HG03103 (cell line): ENCODE results near the gene DAB1.

ENCODE experiments used
- ATAC-seq: cut with Tn5 transposase; IDR thresholded peaks from one replicate; pipeline ENCODE4 v1.9.1; 2021; ENCODE audit warnings: low read depth; ENCODE audit not compliant: unreplicated experiment

DAB1 gene

DNA sequence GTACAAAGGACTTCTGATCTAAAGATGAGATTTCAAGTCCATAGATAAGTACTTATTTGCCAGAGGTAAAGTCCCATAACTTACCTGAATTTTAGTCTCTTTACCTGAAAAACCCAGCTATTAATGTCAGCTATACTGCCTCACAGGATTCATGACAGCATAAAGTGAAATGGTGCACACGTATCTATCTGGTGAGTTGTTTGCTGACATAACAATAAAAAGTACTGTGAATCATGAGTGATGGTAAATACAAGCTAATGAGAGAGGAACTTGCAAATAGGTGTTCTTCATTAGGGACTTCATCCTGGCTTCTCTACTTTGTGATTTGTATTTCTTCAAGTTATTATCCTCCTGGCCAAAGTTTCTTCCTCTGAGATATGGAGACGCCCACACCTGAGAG lies 233.0 kb downstream of the DAB1 start:
- no peak for ATAC-seq

DNA sequence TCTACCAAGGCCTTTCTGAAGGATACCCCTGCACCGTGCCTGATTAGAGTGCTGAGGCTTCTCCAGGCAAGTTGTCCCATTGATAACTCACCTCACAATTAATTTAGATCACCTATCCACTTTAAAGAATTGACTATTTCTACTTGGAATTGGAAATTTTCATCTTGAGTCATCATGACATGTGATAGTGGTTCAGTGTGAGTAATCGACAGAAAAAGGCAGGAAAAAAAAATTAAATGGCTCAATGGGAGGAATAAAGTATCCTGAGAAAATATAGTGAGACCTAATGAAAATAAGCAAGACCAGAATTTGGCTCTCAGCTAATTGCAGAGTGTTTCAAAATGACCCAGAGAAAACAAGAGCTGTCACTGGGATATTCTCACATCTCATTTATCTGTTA lies 235.7 kb downstream of the DAB1 start:
- ATAC-seq: no peak

DNA sequence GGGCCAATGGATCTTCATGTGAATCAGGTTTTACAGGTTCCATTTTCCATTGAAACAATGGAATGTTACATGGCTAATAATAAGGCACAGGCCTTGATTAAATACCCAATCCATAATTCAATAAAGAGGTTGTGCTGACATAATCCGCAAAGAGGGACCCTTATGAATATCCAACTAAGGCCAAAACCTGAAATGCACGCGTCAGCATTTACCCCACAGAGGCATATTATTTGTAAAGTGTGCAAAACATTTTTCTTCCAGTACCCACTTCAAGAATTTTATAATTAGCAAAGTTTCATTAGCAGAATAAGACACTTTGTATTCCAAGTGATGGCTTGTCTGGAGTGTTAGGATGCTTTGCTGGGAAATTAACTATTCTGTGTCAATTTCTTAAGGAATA lies 237.4 kb downstream of the DAB1 start:
- no peak for ATAC-seq

DNA sequence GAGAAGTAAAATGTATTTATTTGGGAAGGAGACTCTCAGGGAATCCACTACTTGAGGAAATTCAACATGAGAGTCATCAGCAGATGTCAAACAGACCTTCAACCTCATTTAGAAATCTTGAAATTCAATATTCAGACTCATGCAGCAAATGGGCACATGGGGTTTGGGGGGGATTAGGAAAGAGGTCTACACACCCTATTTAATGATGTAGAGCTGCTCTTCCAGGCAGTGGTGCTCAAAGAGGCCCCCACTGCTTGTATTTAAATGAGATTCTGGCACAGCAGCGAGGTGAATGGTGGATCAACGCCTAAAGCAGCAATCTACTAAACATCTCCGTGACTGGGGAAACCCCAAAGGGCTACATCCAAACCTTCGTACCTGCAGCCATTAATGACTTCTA lies 244.9 kb downstream of the DAB1 start:
- ATAC-seq: no peak

DNA sequence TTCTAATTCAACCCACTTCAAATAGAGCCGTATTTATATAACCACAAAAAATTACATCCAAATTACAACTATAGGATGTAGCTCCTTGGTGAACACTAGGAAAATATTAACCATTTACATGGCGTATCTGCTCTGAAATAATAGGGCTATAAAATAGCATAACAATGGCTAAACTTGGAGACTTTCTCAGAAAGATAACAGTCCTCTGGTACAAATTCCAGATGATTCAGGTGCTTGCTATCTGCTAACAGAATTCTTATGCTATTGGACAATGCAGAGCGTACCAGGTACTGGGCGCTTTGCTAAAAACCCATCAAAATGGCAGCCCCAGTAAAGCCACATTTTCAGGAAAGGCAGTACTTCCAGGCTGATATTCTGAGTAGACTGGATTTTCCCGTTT lies 248.4 kb downstream of the DAB1 start:
- ATAC-seq: no peak

DNA sequence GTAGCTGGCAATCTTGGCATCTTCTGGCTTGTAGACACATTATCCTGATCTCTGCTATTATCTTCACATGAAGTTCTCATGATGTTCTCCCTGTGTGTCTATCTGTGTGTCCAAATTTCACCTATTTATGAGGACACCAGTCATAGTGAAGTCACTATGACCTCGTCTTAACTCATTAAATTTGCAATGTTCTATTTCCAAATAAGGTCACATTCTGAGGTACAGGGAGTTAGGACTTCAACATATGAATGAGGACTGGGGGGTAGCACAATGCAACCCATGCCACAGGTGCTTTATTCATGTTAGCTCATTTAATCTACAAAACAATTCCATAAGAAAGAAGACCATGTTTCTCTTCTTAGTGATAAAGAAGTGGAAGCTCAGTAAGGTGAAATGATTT lies 251.8 kb downstream of the DAB1 start:
- ATAC-seq: no peak

DNA sequence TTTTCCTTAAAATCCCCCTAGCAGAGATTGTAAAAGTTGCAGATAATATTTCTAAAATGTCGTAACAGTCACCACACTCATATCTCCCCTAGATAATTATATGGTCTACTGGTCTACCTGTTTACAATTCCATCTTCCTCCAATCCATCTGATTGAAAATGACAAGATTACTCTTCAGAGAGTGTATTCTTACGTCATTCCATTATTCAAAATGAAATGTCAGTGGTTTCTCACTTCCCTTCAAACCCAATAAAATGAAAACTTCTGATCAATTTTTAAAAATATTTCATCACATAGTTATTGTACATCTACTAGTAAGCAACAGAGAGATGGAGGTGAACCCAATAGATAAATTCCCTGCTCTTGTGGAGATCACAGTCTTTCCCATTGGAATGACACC lies 255.9 kb downstream of the DAB1 start:
- peak; percentile 45 for ATAC-seq

DNA sequence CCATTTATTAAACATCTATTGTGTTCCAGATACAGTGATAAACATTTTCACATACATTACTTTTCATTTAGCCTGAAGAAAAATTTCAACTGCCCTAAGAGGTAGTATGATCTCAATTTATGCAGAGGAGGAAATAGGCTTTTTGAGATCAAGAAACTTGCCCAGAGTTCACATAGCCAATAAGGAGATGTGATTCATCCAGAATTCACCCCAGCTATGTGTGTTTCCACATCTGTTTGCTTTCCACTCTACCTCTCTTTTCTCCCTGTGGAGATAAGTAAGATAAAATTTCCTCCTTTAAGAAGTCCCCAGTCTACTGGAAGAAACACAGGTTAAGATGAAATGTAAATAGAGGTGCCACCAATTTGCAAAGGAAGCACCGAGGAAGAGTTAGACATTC lies 258.3 kb downstream of the DAB1 start:
- ATAC-seq: no peak

DNA sequence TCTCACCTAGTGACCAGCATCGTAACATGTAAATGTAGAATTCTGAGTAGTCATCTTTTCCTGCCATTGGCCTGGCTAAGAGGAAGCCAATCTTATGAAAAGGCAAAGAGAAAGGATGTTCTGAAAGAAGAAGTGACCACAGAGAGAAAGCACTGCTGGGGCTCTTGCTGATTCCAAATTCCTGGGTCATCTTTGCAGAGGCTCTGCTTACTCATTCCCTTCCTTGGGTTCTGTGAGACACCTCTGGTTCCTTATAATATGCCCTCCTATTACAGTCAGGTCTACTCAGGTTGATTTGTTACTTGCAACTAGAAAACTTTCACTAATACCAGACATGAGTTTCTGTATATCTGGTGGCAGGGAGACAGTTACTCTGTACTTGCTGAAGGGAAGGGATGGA lies 259.3 kb downstream of the DAB1 start:
- no peak for ATAC-seq

DNA sequence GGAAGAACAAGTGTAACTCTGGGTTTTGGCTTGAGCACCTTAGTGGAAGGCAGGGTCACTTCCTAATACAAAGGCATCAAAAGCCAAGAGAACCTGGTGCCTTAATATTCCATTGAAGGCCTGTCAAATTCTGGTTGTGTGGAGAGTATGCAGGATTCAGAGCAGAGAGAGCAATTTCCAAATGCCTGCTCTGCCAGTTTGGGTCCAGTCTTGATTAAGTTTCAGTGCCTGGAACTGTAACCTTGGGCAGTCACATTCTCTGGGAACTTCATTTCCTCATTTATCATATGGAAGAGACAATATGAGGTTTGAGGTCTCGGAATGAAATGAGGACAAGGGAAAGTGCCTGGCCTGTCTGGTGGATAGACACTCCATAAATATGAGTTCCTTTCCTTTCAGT lies 260.1 kb downstream of the DAB1 start:
- ATAC-seq: no peak

DNA sequence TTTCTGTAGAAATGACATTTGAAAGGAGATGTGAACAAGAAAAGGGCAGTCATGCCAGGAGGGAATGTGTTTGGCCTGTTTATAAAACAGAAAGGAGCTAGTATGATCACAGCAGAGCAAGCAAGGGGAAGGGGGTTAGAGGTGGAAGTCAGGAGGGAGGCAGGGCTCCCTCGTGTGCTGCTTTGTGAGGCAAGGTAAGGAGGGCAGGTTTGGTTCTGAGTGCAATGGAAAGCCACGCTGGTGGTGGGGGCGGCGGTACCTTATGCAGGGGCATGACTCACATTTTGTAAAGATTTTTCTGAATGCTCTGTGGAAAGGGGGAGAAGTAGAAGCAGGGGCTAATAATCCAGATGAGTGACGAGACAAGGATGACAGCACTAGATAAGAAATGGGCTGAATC lies 260.5 kb downstream of the DAB1 start:
- ATAC-seq: no peak

DNA sequence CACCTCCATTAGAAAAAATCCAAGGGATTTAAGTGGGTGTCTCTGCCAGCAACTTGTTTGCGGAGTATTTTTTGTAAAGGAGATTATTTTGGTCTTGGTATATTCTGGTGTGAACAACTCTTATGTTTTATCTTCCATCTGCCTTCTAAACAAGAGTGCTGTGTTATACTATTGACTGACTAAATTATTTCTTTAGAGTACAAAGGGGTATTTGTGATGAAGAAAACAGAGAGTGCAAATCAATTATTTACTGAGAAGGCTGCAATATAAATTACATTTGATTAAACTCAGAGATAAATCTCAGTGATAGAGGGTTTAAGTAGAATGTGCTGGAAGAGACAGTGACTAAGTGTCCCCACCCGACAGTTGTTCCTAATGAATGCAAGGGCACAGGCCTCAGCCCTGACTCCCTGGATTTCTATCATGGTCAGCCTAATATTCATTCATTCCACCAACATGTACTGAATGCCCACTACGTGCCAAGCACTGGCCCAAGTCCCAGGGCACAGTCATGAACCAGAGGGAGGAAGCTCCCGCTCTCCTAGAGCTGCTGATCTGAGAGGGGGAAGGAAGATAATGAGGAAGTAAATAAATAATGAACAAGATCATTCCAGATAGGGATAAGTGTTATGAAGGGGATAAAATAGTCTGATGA lies 261.1 kb downstream of the DAB1 start:
- no peak for ATAC-seq

DNA sequence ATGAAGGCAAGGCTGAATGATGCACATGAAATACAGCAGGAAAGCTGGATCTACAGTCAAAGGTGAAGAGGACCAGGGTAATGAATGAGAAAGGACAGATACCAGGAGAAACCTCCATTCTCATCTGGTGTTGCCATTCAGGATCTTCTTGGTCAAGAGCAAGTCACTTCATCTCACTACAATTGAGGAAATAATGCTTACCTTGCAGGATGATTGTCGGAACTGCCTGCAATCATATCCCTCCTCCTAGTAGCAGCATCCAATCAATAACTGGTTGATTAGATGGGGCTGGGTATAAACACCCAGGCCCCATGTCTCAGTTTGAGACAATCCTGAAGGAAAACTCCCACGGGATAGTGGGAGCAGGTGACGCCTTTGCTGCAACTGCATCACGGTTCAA lies 263.3 kb downstream of the DAB1 start:
- no peak for ATAC-seq

DNA sequence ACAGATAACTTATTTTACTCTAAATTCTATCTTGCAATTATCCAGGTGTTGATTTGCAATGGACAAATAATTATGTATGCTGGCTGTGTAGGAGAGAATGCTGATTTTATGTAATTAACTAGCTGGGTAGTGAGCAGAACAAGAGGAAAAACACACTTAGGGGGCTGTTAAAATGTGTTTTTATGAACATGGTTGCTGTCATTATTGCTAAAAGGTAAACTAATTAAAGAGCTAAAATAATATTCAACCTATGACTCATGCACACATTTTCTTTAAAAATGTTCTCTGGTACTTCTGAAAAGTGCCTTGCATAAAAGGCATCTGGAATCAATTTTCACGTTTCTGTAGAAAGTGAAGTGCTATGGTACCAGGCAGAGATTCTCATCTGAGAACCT lies 265.3 kb downstream of the DAB1 start:
- no peak for ATAC-seq

DNA sequence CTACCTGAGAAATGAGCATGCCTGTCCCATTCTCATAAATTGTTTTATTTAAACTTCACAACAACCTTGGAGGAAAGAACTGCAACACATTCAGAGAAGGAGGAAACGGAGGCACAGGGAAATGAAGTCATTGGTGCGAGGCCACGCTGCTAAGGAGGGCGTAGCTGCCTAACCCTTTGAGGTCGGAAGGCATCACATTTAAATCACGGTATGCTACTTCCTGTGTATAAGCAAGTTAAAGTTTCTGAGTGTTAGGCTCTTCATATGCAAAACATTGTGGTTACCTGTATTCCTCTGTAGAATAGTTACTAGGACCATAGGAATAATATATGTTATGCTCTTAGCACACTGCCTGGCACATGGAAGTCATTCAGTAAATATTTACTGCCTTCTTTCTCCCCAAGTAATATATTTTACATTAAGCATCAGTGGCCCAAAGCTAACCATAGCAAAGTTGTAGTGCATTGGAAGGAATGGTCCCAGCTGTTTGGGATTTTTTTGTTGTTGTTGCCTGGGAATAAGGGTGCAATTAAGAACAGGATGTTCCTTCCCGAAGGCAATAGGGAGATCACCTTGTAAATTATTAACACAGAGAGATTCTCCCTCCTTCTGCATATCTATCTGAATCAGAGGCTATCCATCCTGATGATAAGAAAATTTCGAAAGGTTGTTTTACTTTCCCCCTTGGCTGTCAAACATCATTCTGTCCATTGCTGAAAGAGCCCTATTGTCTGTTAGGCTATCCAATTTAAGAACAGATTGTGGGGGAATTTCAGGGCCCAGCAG lies 265.8 kb downstream of the DAB1 start:
- ATAC-seq: peak; percentile 67

DNA sequence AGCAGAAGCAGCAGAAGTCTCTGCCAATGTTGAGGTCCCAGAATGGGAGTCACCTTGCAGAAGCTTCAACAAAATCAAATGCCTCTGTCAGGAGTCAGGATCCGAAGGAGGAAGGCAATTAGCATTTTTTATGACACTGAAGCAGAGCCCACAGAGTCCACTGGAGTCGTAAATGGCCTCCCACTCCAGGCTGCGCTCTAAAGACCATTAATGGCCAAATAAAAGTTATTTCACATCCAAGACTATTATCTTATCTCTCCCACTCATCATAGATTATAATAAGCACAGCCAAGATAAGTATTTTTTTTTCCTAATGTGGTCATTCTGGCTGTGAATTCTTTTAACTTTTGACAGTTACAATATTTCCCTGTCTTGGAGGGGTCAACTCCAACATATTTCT lies 267.0 kb downstream of the DAB1 start:
- ATAC-seq: no peak

DNA sequence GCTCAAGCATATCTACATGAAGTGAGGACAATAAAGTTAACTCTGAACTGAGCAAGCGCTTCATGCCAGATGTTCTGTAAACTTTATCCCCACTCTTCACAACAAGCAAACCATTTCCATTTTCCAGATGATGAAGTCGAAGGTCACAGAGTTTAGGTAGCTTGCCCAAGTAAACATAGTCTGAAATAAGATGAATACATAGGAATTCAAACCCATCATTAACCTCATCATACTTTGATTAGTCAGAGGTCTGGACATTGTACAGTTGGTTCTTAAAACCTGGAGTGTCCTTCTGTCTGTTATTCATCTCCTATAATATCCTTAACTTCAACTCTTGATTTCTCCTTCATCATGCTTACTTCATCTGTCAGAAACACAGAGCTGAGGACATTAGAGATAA lies 277.8 kb downstream of the DAB1 start:
- no peak for ATAC-seq

DNA sequence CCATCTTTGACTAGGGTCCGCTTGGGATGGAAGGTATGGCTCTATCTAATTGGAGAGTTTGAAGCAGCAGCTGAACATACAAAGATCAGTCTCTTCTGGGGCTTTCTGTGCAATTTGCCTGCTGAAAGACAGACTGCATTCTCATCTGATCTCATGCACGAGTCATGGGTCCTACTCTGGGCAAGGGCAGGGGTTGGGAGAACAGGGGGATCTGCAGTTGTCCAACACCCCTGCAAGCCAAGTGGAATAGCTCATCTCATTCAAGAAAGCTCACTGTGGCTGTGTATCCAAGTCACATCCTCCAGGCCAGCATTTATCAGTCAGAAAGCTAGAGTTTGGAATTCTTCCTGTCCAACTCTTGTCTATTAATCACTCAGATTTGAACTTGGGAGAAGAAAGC lies 280.9 kb downstream of the DAB1 start:
- ATAC-seq: no peak

DNA sequence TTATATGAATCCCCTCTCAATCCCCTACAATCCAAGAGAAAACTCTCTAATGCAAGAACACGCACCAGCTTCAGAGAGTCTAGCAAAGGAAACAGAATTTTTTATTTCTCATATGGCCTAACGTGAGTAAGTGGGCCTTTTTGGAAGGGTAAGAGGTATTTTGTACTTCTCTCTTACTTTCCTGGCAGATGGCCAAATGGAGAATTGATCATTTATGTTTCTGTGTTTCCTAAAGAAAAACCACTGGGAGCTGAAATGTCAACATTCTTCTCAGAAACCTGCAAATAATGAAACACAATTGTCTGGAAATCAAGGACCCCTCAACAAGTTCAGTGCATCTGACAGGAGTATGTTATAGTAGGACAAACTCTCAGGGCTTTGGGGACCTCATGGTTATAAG lies 281.7 kb downstream of the DAB1 start:
- ATAC-seq: no peak

DNA sequence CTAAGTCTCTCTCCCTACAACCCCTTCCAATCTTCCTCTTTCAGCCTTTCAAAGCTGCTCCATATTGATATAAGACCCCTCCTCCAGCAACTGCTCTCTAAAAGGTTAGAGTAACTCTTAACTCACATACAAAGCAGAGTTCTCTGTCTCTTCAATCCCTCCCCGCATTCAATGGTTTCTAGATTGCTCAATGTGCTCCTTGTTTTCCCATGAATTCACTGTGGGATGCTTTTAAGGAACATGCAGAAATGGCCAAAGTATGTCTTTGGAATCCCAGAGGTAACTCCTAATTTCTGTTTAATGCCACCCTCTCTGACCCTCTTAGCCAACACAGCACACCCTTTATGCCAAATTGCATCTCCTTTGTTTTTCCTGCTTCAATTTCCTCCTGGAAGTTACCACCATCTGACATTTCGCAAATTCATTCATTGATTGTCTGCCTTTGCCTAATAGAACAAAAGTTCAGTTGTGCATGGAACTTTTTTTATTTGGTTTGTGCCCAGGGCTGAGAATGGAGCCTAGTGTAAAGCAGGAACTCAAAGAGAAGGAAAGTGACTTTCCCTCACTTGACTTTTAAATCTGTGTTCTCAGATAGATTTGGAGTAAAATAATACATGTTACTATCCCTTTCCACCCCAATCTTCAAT lies 285.3 kb downstream of the DAB1 start:
- no peak for ATAC-seq

DNA sequence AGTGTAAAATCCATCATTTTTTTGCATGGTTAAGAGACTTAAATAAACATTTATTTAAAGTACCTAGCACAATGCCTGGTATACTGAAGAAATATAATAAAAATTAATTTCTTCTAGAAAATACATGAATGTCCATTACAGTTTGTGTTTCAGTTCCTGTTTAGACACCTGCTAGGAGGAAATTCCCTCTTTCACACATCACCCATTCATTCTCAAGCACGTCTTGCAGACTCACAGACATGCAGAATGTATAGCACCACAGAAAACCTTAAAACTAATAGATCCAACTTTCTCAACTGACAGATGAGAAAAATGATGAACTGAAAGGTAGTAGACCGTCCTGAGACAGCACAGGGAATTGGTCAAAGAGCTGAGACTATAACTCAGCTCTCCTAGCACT lies 285.9 kb downstream of the DAB1 start:
- ATAC-seq: peak; percentile 86

DNA sequence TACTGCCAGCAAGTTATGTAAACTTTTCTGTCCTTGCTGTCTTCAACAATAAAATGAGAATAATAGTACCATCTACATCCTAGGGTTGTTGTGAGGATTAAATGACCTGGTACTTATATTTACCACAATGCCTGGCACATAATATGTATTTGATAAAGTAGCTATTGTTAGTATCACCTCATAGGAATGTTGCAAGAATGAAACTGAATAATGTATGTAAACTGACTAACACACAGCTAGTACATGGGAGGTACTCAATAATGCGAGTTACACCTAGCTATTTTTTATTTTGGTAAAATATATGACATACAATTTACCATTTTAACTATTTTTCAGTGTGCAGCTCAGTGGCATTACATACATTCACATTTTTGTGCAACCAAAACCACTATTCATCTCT lies 289.1 kb downstream of the DAB1 start:
- no peak for ATAC-seq
